ENCODE measurements around the gene HOXA1.

Gene HOXA1

GRCh38 chr7:27116962-27117886 lies 21.4 kb upstream of the HOXA1 start:
- in situ Hi-C loops (cut with MboI; ENCODE audit: low sequenced_read_pairs): no loop called here

- in situ Hi-C loops (cut with MboI; ENCODE audit: low sequenced_read_pairs): no loop called here
Observed at GRCh38 chr7:27116031-27116961, 20.5 kb upstream of the HOXA1 start.

GRCh38 chr7:27115221-27116026 lies 19.6 kb upstream of the HOXA1 start:
- in situ Hi-C loops (cut with MboI; ENCODE audit: low sequenced_read_pairs): no loop called here

DNA sequence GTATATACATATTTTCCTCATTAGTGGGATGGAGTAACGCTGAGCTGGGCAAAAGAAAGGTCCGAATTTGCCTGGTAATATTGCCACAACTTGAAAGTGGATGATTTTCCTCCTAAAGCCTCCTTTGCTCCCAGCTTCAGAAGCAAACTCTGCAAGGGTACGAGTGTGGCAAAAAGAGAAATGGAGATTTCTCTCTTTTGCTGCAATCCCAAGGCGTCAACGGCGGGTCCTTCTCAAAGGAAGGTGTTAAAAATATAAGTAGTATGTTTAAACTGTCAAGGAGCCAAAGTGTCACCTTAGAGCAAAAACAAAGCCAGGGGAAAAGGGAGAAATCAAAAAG lies 19.1 kb upstream of the HOXA1 start:
- in situ Hi-C loops (cut with MboI; ENCODE audit: low sequenced_read_pairs): no loop called here

- in situ Hi-C loops (cut with MboI; ENCODE audit: low sequenced_read_pairs): no loop called here
Observed at GRCh38 chr7:27113991-27114769, 18.4 kb upstream of the HOXA1 start.

DNA sequence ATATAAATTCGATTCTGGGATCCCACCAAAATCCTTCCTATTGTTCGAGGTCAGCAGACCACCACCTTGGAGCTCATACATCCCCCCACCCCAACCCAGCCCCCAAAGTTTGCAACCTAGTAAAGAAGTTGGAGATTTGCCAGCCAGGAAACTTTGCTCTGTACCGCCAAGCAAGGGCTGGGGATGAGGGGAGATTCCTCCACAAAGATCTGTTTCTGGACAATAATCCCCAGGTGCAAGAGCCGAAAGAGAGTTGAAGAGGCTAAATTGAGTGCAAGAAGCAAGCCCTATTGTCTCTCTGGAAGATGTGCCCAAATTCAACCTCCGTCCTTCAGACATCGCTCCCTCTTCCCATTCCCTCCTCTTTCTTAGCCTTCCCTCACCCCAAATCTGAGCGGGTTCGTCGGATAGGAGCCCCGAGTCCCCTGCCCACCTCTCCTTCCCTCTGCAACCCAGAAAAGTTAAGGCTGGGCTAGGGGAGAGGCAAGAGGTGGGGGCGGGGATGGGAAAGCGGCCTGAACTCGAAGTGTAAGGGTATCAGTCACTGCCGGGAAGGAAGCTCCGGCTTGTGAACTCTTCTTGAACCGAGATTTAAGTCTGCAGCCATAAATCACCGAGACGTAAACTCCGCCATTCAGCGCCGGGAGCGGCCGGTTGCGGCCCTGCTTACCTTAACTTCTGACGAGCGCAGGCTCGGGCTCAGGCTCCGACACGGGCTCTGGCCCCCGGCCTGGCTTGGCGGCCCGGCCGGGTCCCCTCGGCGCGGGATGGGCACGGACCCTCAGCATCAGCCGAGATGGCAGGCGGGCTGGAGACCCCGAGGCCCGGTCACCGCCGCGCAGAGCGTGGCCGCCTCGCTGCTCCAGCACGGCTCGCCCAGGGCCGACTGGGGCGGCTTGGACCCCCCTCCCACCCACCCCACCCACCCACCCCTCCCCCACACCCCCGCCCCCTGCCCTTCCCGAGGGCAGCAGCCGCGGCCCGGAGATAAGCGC lies 17.5 kb upstream of the HOXA1 start:
- in situ Hi-C loops (cut with MboI; ENCODE audit: low sequenced_read_pairs): no loop called here

- in situ Hi-C loops (cut with MboI; ENCODE audit: low sequenced_read_pairs): no loop called here
Observed at GRCh38 chr7:27112361-27112760, 16.6 kb upstream of the HOXA1 start.

GRCh38 chr7:27111751-27112277 lies 16.0 kb upstream of the HOXA1 start:
- in situ Hi-C loops (cut with MboI; ENCODE audit: low sequenced_read_pairs): no loop called here

DNA sequence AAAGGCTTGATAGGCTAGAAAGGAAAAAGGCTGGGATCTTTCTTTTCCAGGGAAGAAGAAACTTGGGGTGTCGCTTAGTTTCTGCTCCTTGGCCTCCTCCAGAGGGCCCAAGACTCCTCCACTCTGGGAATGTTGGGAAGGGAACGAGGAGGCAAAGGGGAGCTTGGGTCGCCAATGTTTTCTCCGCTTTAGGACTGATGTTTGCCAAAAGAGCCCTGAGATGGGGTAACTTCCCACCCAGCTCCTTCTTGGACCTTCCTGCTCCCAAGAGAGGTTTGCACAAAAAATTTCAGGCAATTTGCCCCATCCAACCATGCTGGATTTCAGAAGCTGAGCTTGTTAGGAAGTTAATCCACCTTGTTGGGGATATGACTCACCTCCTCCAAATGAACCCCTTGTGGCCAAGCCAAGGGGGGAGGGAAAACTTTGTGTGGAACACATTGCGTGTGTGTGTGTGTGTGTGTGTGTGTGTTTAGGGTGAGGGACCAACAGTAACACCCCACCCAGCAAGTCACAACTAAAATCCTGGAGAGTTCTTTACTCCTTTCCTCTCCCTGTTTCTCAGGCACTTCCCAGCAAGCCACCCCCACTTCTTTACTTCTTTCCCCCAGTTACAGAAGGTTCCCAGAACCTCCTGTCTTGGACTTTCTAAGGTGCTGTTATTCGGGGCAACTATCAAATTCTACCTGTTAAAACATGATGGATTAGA lies 15.4 kb upstream of the HOXA1 start:
- in situ Hi-C loops (cut with MboI; ENCODE audit: low sequenced_read_pairs): no loop called here

DNA sequence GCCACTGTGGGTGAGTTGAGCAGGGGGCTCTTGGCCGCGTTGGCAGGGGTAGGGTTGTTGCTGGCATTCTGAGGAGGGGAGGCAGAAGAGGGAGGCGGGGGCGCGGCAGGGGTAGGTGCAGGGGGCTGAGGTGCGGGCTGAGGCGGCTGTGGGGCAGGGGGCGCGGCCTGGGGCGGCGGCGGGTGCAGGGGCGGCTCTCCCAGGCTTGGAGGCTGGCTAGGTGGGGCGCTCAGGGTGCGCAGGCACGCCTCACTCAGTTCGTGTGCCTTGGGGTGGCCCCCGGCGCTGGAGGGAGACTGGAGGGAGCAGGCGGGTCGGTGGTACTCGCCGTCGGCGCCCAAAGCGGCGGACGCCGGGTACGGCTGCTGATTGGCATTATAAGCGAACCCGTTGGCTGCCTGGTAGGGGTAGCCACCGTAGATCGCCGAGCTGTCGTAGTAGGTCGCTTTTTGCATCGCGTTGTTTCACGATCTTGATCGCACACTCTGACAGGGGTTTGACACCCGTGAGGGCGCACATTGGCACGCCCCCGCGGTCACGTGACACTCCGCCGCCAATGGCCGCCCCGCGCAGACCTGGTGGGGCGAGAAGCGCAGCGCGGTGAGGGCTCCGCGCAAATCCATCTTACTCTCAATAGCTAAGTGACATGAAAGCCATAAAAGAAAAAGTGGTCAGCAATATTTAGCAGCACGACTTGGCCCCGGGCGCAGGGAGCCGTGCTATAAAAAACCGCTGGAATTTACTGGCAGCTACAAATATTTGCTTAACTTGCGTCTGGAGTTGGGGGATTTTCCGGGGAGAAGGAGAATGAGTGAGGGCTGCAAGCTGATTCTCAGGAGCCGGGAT lies 14.6 kb upstream of the HOXA1 start:
- in situ Hi-C loops (cut with MboI; ENCODE audit: low sequenced_read_pairs): no loop called here

DNA sequence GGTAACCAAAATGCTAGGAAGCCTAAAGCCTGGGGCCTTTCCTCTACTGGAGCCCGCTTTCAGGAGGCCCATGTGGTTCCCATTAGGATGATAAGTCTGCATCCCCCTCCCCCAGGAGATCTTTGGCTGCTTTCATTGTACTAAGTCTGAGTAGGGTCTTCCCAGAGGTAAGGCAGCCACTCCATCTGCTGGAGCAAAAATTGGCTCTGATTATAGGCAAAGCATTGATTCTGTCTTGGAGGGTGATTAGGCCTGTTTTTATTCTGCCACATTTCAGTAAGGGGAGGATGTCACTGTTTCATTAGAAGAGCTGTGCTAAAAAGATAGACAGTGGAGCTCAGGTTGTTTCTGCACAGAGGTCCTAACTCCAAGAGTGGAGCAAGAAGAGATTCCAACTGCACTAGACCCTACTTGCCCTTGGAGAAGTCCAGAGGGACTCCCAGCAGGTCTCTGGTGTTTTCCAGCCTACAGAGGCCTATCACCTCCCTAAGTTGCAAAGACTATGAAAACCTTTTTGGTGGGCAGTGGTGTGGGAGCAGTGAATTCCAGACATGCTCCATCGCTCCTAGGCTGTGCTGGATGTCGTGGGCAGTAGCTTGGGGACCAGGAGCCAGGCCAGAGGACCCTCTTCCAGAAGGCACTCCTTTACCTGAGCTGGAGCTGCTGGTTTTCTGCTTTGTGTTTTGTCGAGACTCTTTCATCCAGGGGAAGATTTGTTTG lies 13.8 kb upstream of the HOXA1 start:
- in situ Hi-C loops (cut with MboI; ENCODE audit: low sequenced_read_pairs): no loop called here

- in situ Hi-C loops (cut with MboI; ENCODE audit: low sequenced_read_pairs): no loop called here
Observed at GRCh38 chr7:27108390-27109127, 12.8 kb upstream of the HOXA1 start.

DNA sequence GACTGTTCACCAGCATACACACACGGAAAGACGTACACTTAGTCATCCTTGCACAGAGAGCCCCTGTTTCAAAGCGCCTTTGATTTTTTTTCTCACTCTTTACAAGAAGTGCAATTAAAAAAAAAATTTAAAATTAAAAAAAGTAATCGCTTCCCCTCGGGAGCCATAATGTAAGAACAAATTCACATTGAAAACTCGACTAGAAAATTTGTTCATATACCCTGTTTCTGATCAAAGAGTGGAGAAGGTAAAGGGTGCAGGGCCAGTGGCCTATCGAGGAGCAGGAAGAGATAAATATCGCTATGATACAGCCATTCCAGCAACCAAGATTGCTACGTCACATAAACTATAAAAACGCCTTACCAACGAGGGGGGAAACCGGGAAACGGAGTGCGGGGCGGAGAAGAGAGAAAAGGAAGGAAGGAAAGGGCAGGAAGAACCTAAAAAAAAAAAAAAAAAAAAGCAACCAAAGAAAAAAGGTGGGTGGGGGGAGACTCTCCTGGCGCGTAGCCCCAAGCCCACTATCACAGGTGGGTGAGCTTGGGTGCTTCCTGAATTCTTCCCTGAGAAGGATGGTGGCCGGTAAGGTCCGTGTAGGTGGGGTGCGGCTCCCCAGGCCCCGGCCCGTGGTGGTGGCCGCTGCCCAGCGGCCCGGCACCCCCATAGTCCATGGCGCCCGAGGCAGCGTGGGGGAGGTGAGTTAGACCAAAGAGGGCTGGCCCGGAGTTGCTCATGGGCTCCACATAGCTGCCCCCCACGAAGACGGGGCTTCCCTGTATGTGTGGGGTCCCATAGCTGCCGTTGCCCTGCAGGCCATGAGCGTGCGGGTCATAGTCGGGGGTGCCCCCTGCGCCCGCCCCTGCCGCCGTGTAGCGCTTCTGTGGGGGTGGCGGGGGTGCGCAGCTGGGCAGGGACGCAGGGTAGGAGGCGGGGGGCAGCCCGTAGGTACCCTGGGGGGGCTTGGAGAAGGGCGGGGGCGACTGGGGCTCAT lies 11.9 kb upstream of the HOXA1 start:
- in situ Hi-C loops (cut with MboI; ENCODE audit: low sequenced_read_pairs): no loop called here

DNA sequence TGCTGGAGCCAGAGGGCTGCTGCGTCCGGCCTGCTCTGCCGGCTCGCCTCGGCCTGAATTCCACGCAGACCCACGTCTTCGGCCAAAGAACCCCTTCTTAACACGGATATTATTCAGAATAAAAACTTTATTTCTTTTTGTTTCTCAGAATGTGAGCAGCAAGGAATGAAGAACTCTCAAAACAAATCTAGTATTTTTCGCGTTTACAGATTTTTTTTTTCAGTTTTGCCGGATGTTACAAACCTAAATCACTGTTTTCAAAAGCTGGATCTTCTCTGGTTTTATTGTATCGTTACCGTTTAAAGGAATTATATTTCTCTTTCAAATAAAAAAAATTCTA lies 11.1 kb upstream of the HOXA1 start:
- in situ Hi-C loops (cut with MboI; ENCODE audit: low sequenced_read_pairs): no loop called here

Measured in HL-60/S4 treated with retinoic acid at 250 ng/mL for 4 days and 3 days (cell line).